ENCODE data around the gene HOXC6.

Gene HOXC6

DNA sequence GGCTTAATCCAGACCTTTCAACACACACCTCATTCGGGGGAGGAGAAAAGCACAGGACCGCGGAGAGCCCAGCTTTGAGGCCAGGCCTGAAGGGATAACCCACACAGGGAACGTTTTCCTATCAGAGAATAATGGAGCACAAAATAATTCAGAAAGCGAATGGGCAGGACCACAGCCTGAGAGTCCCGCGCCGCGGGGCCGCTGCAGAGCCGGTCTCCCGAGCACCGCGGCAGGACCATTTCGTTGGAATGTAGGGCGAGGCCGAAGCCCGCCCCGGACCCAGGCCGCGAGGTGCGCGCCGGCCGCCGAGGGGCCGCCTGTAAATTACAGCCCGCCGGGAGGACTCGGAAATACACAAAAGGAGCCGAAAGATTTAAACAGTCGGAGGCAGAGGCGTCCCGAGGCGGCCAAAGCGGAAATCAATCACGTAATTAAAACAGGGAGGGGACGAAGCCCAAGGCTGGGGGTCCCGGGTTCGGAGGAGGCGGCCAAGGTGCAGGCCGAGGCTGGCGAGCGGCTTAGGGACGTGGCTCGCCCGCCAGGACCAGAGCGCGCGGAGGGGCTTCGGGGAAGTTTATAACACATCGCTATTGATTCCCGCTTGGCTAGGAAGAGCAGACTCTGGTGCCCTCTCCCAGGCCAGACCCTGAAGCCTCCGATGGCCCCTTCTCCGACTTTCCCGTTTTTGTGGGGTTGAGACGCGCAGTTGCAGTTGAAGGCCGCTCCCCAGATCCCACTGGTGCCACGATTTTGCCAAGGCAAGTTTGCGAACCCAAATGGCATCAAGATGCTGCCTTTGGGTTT lies 19.1 kb downstream of the HOXC6 start:
- no peak for DNase-seq (ENCODE audit: extremely low read depth, low read depth)
- TF ChIP-seq, protein P1, sequence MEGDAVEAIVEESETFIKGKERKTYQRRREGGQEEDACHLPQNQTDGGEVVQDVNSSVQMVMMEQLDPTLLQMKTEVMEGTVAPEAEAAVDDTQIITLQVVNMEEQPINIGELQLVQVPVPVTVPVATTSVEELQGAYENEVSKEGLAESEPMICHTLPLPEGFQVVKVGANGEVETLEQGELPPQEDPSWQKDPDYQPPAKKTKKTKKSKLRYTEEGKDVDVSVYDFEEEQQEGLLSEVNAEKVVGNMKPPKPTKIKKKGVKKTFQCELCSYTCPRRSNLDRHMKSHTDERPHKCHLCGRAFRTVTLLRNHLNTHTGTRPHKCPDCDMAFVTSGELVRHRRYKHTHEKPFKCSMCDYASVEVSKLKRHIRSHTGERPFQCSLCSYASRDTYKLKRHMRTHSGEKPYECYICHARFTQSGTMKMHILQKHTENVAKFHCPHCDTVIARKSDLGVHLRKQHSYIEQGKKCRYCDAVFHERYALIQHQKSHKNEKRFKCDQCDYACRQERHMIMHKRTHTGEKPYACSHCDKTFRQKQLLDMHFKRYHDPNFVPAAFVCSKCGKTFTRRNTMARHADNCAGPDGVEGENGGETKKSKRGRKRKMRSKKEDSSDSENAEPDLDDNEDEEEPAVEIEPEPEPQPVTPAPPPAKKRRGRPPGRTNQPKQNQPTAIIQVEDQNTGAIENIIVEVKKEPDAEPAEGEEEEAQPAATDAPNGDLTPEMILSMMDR (IDR thresholded peaks at IDR 0.05; ENCODE audit: low read depth, low read length, missing control alignments): no peak
- H3K4me3 ChIP-seq (replicated peaks; ENCODE audit: low read depth, low read length): no peak overlapping the region

DNA sequence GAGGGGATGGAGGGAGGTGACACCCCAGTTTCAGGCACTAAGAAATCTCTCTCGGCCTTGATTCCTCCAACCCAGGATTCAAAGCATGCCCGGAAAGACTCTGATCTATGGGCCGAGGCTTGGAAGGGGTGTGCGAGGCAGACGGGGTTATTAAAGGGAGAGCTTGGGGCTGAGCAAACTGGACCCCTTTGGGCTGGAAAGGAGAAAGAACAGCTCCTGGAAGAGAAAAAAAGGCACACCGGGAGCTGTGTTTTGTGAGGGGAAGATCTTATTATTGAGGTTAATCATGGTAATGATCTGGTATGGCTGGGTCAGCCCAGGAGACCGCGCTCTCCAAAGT lies 19.7 kb downstream of the HOXC6 start:
- TF ChIP-seq, protein P1 (IDR thresholded peaks at IDR 0.05; ENCODE audit: low read depth, low read length, missing control alignments): no peak
- no peak overlapping the region for H3K4me3 ChIP-seq (replicated peaks; ENCODE audit: low read depth, low read length)
- no peak for DNase-seq (ENCODE audit: extremely low read depth, low read depth)

DNA sequence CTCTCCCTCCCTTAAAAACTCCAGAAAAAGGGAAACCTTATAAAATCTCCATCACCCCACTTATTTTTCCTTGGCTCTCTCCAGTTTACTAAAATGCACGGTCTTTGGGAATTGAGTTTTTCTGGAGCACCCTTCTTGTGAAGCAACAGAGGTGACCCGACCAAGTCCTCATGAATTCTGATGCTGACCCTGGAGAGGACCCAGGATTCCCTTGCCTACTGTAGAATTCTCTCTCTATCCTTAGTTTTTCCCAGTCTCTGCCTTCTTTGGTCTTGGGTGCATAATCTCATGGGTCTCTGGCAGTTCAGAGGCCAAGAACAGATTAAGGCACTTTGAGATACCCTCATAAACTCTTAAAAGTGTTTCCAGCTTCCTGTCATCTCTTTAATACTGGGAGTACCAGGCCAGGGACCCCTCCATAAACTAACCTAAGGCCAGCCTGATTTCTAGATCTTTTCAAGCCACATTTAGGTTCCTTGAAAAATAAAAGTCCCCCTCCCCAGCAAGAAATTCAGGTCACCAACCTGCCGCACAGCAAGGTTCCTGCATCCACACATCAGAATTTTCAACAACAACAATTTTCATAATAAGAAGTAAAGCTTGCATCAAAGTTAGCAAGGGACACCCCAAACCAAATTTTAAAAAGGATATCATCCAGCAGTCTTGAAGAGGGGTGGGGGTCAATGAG lies 20.3 kb downstream of the HOXC6 start:
- DNase-seq (ENCODE audit: extremely low read depth, low read depth): no peak
- H3K4me3 ChIP-seq (replicated peaks; ENCODE audit: low read depth, low read length): no peak overlapping the region
- TF ChIP-seq, protein P1 (IDR thresholded peaks at IDR 0.05; ENCODE audit: low read depth, low read length, missing control alignments): no peak

DNA sequence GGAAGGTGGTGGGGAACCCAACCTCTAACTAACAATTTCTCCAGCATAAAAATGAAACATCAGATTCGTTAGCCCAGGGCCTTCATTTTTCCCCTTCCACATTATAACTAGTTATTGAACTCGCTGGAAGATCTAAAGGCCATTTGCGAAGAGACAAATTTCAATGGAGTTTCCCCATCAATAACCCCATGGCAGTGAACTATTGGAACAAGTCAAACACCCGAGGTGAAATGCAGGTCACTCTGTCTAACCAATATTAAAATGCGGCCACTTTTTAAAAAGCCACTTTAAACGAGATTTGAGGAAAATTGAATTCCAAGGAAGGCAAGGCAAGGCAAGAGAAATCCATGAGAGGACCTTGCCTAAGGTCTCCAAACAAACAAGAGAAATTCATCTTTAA lies 20.9 kb downstream of the HOXC6 start:
- no peak overlapping the region for H3K4me3 ChIP-seq (replicated peaks; ENCODE audit: low read depth, low read length)
- DNase-seq (ENCODE audit: extremely low read depth, low read depth): no peak
- TF ChIP-seq, protein P1 (IDR thresholded peaks at IDR 0.05; ENCODE audit: low read depth, low read length, missing control alignments): no peak

DNA sequence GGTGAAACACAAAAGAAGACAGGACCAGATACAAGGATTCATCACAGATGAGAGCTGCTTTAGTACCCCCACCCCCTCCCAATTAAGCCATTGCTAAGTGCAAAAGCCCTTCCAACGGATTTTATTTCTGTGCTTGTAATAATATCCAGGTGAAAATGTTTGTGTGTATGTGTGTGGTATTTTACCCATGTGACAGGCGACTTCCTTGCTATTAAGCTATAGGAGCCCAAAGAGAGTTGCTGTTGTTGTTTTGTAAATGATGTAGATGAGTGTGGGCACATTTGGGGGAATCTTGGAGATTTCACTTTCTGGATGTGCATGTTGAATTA lies 22.2 kb downstream of the HOXC6 start:
- DNase-seq (ENCODE audit: extremely low read depth, low read depth): no peak
- TF ChIP-seq, protein P1 (IDR thresholded peaks at IDR 0.05; ENCODE audit: low read depth, low read length, missing control alignments): no peak
- H3K4me3 ChIP-seq (replicated peaks; ENCODE audit: low read depth, low read length): no peak overlapping the region

DNA sequence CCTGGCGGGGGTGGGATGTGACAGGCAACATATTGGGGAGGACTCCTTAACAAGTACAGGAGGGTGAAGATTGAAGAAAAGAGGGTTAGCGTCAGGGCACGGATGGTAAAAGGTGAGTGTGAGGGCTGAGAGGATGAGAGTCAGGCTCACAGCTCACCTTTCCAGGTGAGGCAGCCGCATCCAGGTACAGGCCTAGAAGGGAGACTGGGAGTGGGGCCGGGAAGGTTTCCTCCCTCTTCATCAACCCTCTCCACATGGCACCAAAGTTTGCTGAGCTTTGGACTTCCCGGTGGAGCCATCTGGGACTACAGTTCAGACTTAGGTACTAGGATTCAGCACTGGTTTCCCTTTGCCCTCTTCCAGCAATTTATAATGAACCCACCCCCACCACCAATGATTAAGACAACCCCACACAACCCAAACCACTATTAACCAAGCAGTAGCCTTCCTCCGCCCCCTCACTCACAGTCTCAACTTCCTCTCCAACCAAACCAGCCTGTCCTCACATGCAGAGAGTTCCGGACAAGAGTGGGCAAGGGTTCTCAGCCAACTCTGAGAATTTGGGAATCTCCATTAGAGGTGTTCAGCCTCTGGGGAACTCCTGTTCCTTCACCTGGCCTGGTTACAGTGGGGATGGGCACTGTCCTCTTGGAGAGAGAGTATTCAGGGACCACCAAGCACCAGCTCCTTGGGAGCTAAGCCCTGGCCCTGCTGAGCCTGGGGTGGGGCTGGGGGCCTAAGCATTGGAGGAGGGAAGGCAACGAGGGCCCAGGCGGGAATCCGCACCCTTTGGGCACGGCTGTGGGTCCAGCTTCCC lies 23.0 kb downstream of the HOXC6 start:
- TF ChIP-seq, protein P1 (IDR thresholded peaks at IDR 0.05; ENCODE audit: low read depth, low read length, missing control alignments): no peak
- no peak for DNase-seq (ENCODE audit: extremely low read depth, low read depth)
- no peak overlapping the region for H3K4me3 ChIP-seq (replicated peaks; ENCODE audit: low read depth, low read length)
